HepG2 (cell line): ENCODE results near the gene CIAPIN1. TPM values are rescaled to one million over a fixed set of nuclear protein-coding genes. Genes with fewer than 3 reads are reported as not detected.

Experiments used
- ARNT ChIP-seq: fragments of 450-650 bp; IDR thresholded peaks from 2 replicates; pipeline ENCODE4 v1.6.1; 2017
- CENPX ChIP-seq: sonication (generic); formaldehyde crosslinking; IDR thresholded peaks from 2 replicates; pipeline ENCODE4 v1.9.0; 2021; ENCODE audit warnings: mild to moderate bottlenecking, missing genetic modification reagents, moderate library complexity
- DMAP1 ChIP-seq: IDR thresholded peaks from 2 replicates; pipeline ENCODE4 v1.6.1; 2016
- HIVEP1 ChIP-seq: sonication (generic); formaldehyde crosslinking; IDR thresholded peaks from 2 replicates; pipeline ENCODE4 v1.4.0; 2020; ENCODE audit warnings: mild to moderate bottlenecking, missing genetic modification reagents
- HOXA9 ChIP-seq: sonication (generic); formaldehyde crosslinking; IDR thresholded peaks from 2 replicates; pipeline ENCODE4 v1.8.1; 2022; ENCODE audit warnings: missing genetic modification reagents, mild to moderate bottlenecking, moderate library complexity, borderline replicate concordance
- KDM3A ChIP-seq: IDR thresholded peaks from 2 replicates; pipeline ENCODE4 v1.6.1; 2018; ENCODE audit warnings: low read depth, missing compliant biosample characterization
- MAZ ChIP-seq, 2 experiments: sonication (generic) in 1 of 2; formaldehyde crosslinking in 1 of 2; IDR thresholded peaks; 2 replicates each; pipeline versions ENCODE4 v1.5.0 to v1.6.1; 2012 to 2020; ENCODE audit warnings: low read depth in 2 of 2, mild to moderate bottlenecking in 2 of 2, borderline replicate concordance in 1 of 2, improper control_type of control experiment in 1 of 2, low read length in 1 of 2, missing genetic modification reagents in 1 of 2, moderate library complexity in 1 of 2
- MTA3 ChIP-seq: sonication (generic); formaldehyde crosslinking; IDR thresholded peaks from 2 replicates; pipeline ENCODE4 v1.4.0; 2020; ENCODE audit warnings: missing genetic modification reagents
- NR2F2 ChIP-seq: IDR thresholded peaks from 2 replicates; pipeline ENCODE4 v1.6.1; 2012; ENCODE audit warnings: low read depth, inconsistent platforms, borderline replicate concordance
- PRMT3 ChIP-seq: sonication (generic); formaldehyde crosslinking; IDR thresholded peaks from 2 replicates; pipeline ENCODE4 v1.8.1; 2022; ENCODE audit warnings: low read depth, mild to moderate bottlenecking, moderate library complexity, missing genetic modification reagents, borderline replicate concordance
- REL ChIP-seq: sonication (generic); formaldehyde crosslinking; conservative IDR thresholded peaks from 2 replicates; pipeline ENCODE4 v1.8.0; 2022; ENCODE audit warnings: mild to moderate bottlenecking, missing genetic modification reagents, moderate library complexity
- SKIL ChIP-seq: sonication (generic); formaldehyde crosslinking; IDR thresholded peaks from 2 replicates; pipeline ENCODE4 v1.8.0; 2022; ENCODE audit warnings: missing genetic modification reagents, mild to moderate bottlenecking, moderate library complexity, borderline replicate concordance
- SOX13 ChIP-seq, 3 experiments: fragments of 450-650 bp in 1 of 3; sonication (generic) in 1 of 3; formaldehyde crosslinking in 1 of 3; IDR thresholded peaks in 2 of 3; conservative IDR thresholded peaks in 1 of 3; 2 replicates each; pipeline versions ENCODE4 v1.5.0 to v1.6.1; 2016 to 2020; ENCODE audit warnings: antibody characterized with exemption in 1 of 3, mild to moderate bottlenecking in 1 of 3, missing compliant biosample characterization in 1 of 3, missing genetic modification reagents in 1 of 3, moderate library complexity in 1 of 3
- SRSF1 ChIP-seq: fragments of 200-400 bp; formaldehyde crosslinking; optimal IDR thresholded peaks from 2 replicates; pipeline ENCODE3; 2017; ENCODE audit warnings: mild to moderate bottlenecking, low read depth, low read length, moderate library complexity
- TEAD3 ChIP-seq: optimal IDR thresholded peaks from 2 replicates; pipeline ENCODE3; 2016; ENCODE audit warnings: borderline replicate concordance
- ZBTB10 ChIP-seq: sonication (generic); formaldehyde crosslinking; IDR thresholded peaks from 2 replicates; pipeline ENCODE4 v1.4.0; 2020; ENCODE audit warnings: missing genetic modification reagents, borderline replicate concordance
- ZMAT3 ChIP-seq: sonication (generic); formaldehyde crosslinking; conservative IDR thresholded peaks from 2 replicates; pipeline ENCODE4 v1.7.0; 2021; ENCODE audit warnings: missing genetic modification reagents
- ZNF333 ChIP-seq: sonication (generic); formaldehyde crosslinking; IDR thresholded peaks from 2 replicates; pipeline ENCODE4 v1.4.0; 2020; ENCODE audit warnings: mild to moderate bottlenecking, missing genetic modification reagents, borderline replicate concordance
- ZNF562 ChIP-seq: sonication (generic); formaldehyde crosslinking; IDR thresholded peaks from 2 replicates; pipeline ENCODE4 v1.8.0; 2022; ENCODE audit warnings: missing genetic modification reagents, borderline replicate concordance
- ZNF614 ChIP-seq: IDR thresholded peaks from 2 replicates; pipeline ENCODE4 v1.6.1; 2018; ENCODE audit warnings: missing biosample characterization, missing genetic modification reagents, inconsistent platforms, borderline replicate concordance
- ZNF619 ChIP-seq: sonication (generic); formaldehyde crosslinking; IDR thresholded peaks from 2 replicates; pipeline ENCODE4 v1.4.0; 2020; ENCODE audit warnings: mild to moderate bottlenecking, missing genetic modification reagents
- ZNF780A ChIP-seq: sonication (generic); formaldehyde crosslinking; IDR thresholded peaks from 2 replicates; pipeline ENCODE4 v1.8.0; 2022; ENCODE audit warnings: mild to moderate bottlenecking, missing genetic modification reagents, moderate library complexity
- ZSCAN29 ChIP-seq: sonication (generic); formaldehyde crosslinking; conservative IDR thresholded peaks from 2 replicates; pipeline ENCODE4 v1.4.0; 2020; ENCODE audit warnings: mild to moderate bottlenecking, missing genetic modification reagents
- polyA plus RNA-seq, 8 experiments: library from polyadenylated mRNA; depleted of rRNA in 3 of 8; stranded (reverse) in 7 of 8; unstranded in 1 of 8; fragments of >200 nt; fragmentation: Illumina TruSeq in 4 of 8; extraction: Trizol in 4 of 8; gene quantifications; 2 replicates each; pipeline versions ENCODE4 v1.2.1 to v1.2.3, GENCODE V29; 2011 to 2016; ENCODE audit warnings: low read depth in 4 of 8, missing spikeins in 1 of 8, mixed read lengths in 1 of 8; ENCODE audit not compliant: insufficient read depth in 1 of 8
- total RNA-seq, 5 experiments: library from RNA; depleted of rRNA; stranded (reverse); fragments of >200 nt; fragmentation: Illumina TruSeq; extraction: Trizol; gene quantifications; 2 replicates each; pipeline ENCODE4 v1.2.3, GENCODE V29; 2016; ENCODE audit warnings: low read depth in 1 of 5

The CIAPIN1 gene
- total and polyA plus RNA-seq, 2 of the 13 experiments (the other 11 are each of a cell fraction or from before 2014, with no cell fraction given): 69.3 to 89.7 TPM

- 0 out of 2 replicates have a peak, but pooled peaks have one; percentile 32 for TF ChIP-seq ZNF780A (CRISPR knock-in tag)
- no peak for TF ChIP-seq SOX13 (IDR thresholded peaks at IDR 0.05)
- TF ChIP-seq SOX13 (CRISPR knock-in tag; conservative IDR thresholded peaks at IDR 0.05 in 1 of 2, IDR thresholded peaks at IDR 0.05 in 1 of 2): no peak
- no peak for TF ChIP-seq MTA3
- TF ChIP-seq ZBTB10 (CRISPR knock-in tag): no peak
- no peak for TF ChIP-seq PRMT3 (CRISPR knock-in tag)
- 0 out of 2 replicates have a peak, but pooled peaks have one; percentile 8 for TF ChIP-seq NR2F2
- TF ChIP-seq MAZ (IDR thresholded peaks at IDR 0.05; ENCODE audit: borderline replicate concordance, low read depth, low read length): 0 out of 2 replicates have a peak, but pooled peaks have one; percentile 0
- no peak for TF ChIP-seq MAZ (CRISPR knock-in tag; IDR thresholded peaks at IDR 0.05; ENCODE audit: low read depth)
- TF ChIP-seq ZNF619: peak; percentile 72; the same call in 1 of the 2 replicates
- TF ChIP-seq ZNF614 (CRISPR knock-in tag): 0 out of 2 replicates have a peak, but pooled peaks have one; percentile 13
- TF ChIP-seq DMAP1 (CRISPR knock-in tag): no peak
- no peak for TF ChIP-seq ARNT
- peak; percentile 53 for TF ChIP-seq SRSF1
- TF ChIP-seq ZNF333 (CRISPR knock-in tag): peak; percentile 8; the same call in 1 of the 2 replicates
- peak; percentile 54; the same call in 1 of the 2 replicates for TF ChIP-seq HIVEP1
- peak; percentile 61; the same call in 1 of the 2 replicates for TF ChIP-seq REL
- no peak for TF ChIP-seq KDM3A (CRISPR knock-in tag)
- 0 out of 2 replicates have a peak, but pooled peaks have one; percentile 45 for TF ChIP-seq ZMAT3 (CRISPR knock-in tag)
- no peak for TF ChIP-seq ZSCAN29
- no peak for TF ChIP-seq ZNF562 (CRISPR knock-in tag)
- TF ChIP-seq TEAD3: peak; percentile 37
- peak; percentile 79; the same call in 1 of the 2 replicates for TF ChIP-seq HOXA9 (CRISPR knock-in tag)
- no peak for TF ChIP-seq CENPX (CRISPR knock-in tag)
- 0 out of 2 replicates have a peak, but pooled peaks have one; percentile 20 for TF ChIP-seq SKIL (CRISPR knock-in tag)
Measured at GRCh38 chr16:57486858-57487834, 40.0 kb upstream of the CIAPIN1 start (continued).
